Uterine smooth muscle cell (primary cell): ENCODE results near the gene TSPAN33. TPM values are rescaled to one million over a fixed set of nuclear protein-coding genes. Genes with fewer than 3 reads are reported as not detected.

Experiments used
- total RNA-seq: library from RNA; depleted of rRNA; stranded (reverse); fragments of >200 nt; gene quantifications from 2 replicates; pipeline ENCODE4 v1.2.3, GENCODE V29; 2014

Gene TSPAN33, protein sequence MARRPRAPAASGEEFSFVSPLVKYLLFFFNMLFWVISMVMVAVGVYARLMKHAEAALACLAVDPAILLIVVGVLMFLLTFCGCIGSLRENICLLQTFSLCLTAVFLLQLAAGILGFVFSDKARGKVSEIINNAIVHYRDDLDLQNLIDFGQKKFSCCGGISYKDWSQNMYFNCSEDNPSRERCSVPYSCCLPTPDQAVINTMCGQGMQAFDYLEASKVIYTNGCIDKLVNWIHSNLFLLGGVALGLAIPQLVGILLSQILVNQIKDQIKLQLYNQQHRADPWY
- 0.11 and 0.25 TPM in 2 replicates for total RNA-seq

GRCh38 chr7:129144095-129144833 is at the start of gene TSPAN33:
Gene TSPAN33, plus strand, starts transcription at chr7:129144707. Its CDS starts 274 bp downstream, at chr7:129144981.

DNA sequence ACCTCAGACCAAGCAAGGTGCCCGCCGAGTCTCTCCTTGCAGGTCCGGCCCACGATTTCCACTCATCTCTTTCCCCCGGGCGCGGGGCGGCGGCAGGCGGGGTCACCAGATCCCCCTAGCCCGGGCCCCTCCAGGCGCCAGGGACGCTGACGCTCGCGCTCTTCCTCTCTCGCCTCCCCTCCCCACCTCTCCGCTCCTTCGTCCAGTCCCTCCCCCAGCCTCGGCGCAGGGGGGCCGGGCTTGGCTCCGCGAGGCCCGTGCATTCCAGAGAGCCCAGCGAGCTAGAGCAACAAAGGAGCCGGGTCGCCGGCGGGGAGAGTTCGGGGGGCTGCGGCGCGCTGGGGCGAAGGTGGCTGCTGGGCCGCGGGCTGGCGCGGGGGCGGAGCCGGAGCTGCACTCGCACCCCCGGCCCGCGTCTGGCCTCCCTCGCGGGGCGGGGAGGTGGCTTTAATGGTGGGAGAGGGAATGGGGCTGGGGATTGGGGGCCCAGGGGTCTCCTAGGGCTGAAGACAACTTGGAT is 43.9 kb downstream of the TSPAN33 start, which contains the start of gene SMO:
TSS of gene SMO (plus strand) at position 262 of the 520 bp plus-strand sequence. CDS start 519 bp downstream, outside the sequence.

Other genes with a start within 250 kb of the TSPAN33 start
- gene KCP, start 234.0 kb upstream of the TSPAN33 start, total RNA-seq: 0.55 and 5.2 TPM in 2 replicates
- 0.11 and 0.37 TPM in 2 replicates for gene IRF5, start 206.8 kb upstream of the TSPAN33 start, total RNA-seq
- 76.5 and 90.9 TPM in 2 replicates for gene TNPO3, start 89.6 kb upstream of the TSPAN33 start, total RNA-seq
- 10.8 and 29.2 TPM in 2 replicates for gene SMO, start 43.9 kb downstream of the TSPAN33 start, total RNA-seq
- 7.3 and 11.7 TPM in 2 replicates for gene AHCYL2, start 80.3 kb downstream of the TSPAN33 start, total RNA-seq